ENCODE results near the gene TPK1. TPM values are rescaled to one million over a fixed set of nuclear protein-coding genes. Genes with fewer than 3 reads are reported as not detected.

TPK1 gene
- polyA plus RNA-seq, 1 of the 3 experiments (the other 2 are of a cell fraction): 3.3 TPM

GRCh38 chr7:144546782-144547181 is 289.1 kb downstream of the TPK1 start:
- H3K4me1 ChIP-seq (ENCODE audit: control insufficient read depth in 1 of 2, insufficient read depth in 2 of 2, low read depth in 1 of 2, low read length in 1 of 2): no peaks in the 10 kb centered on the region

DNA sequence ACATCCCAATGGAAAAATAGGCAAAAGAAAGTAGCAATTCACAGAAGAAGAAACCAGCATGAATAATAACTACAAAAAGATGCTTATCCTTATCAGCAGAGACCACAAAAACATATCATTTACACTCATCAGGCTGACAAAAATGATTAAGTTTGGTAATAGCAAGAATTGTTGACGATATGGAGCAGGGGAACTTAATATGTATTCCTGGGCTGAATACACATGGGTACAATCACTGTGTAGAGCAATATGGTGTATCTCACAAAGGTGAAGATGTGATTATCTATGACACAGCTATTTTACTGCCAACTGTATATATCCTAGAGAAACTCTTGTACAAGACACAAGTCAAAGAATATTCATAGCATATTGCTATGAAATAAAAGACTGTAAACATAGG is 290.5 kb downstream of the TPK1 start:
- H3K27ac ChIP-seq (ENCODE audit: low read depth in 2 of 2, low read length in 1 of 2): no peak overlapping the region
- H3K4me2 ChIP-seq: no peak overlapping the region
- no peaks in the 10 kb centered on the region for H3K79me2 ChIP-seq (ENCODE audit: insufficient read depth)
- no peak overlapping the region for H3K9ac ChIP-seq
- DNase-seq: no peak
- no peaks in the 10 kb centered on the region for H3K27me3 ChIP-seq (ENCODE audit: insufficient read depth)
- H3K9me3 ChIP-seq: no peaks in the 10 kb centered on the region
- ChIA-PET POLR2A (no interaction called here), CTCF (no interaction called here)
- H2AFZ ChIP-seq (ENCODE audit: low read depth): no peak overlapping the region
- no peaks in the 10 kb centered on the region for H4K20me1 ChIP-seq (ENCODE audit: insufficient read depth)
- H3K4me1 ChIP-seq (ENCODE audit: control insufficient read depth in 1 of 2, insufficient read depth in 2 of 2, low read depth in 1 of 2, low read length in 1 of 2): no peaks in the 10 kb centered on the region
- TF ChIP-seq, protein P1, sequence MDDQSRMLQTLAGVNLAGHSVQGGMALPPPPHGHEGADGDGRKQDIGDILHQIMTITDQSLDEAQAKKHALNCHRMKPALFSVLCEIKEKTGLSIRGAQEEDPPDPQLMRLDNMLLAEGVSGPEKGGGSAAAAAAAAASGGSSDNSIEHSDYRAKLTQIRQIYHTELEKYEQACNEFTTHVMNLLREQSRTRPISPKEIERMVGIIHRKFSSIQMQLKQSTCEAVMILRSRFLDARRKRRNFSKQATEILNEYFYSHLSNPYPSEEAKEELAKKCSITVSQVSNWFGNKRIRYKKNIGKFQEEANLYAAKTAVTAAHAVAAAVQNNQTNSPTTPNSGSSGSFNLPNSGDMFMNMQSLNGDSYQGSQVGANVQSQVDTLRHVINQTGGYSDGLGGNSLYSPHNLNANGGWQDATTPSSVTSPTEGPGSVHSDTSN (IDR thresholded peaks at IDR 0.05): peak; percentile 22; the same call in 1 of the 2 replicates
- TF ChIP-seq NRF1 (IDR thresholded peaks at IDR 0.05; ENCODE audit: low read depth, low read length) (no peak), TCF12 (IDR thresholded peaks at IDR 0.05) (peak; percentile 51)
- no peaks in the 10 kb centered on the region for H3K9me2 ChIP-seq
- H3K4me3 ChIP-seq (ENCODE audit: low read depth in 2 of 2, low read length in 1 of 2): no peak overlapping the region
- no peaks in the 10 kb centered on the region for H3F3A ChIP-seq (replicated peaks; ENCODE audit: insufficient read depth)
- 3% methylated on average over 1 of the region's 1 CpG for WGBS (ENCODE audit: low lambda C conversion rate)
- H3K36me3 ChIP-seq (replicated peaks in 1 of 2; ENCODE audit: control insufficient read depth in 1 of 2, insufficient read depth in 2 of 2, low read length in 1 of 2): no peaks in the 10 kb centered on the region

More at GRCh38 chr7:144546782-144547181, 289.1 kb downstream of the TPK1 start:
- 3% methylated on average over 2 of the region's 2 CpGs for WGBS (ENCODE audit: low lambda C conversion rate)
- CTCF ChIA-PET: no interaction called here
- Histone ChIP-seq H3K27ac (ENCODE audit: low read depth in 2 of 2, low read length in 1 of 2) (no peak overlapping the region), H3K4me2 (no peak overlapping the region), H3K36me3 (replicated peaks in 1 of 2; ENCODE audit: control insufficient read depth in 1 of 2, insufficient read depth in 2 of 2, low read length in 1 of 2) (no peaks in the 10 kb centered on the region), H3F3A (replicated peaks; ENCODE audit: insufficient read depth) (no peaks in the 10 kb centered on the region), H3K79me2 (ENCODE audit: insufficient read depth) (no peaks in the 10 kb centered on the region), H3K9me2 (no peaks in the 10 kb centered on the region), H3K9me3 (no peaks in the 10 kb centered on the region), H3K9ac (no peak overlapping the region), H2AFZ (ENCODE audit: low read depth) (no peak overlapping the region), H4K20me1 (ENCODE audit: insufficient read depth) (no peaks in the 10 kb centered on the region), H3K4me3 (ENCODE audit: low read depth in 2 of 2, low read length in 1 of 2) (no peak overlapping the region), H3K27me3 (ENCODE audit: insufficient read depth) (no peaks in the 10 kb centered on the region)
- TF ChIP-seq POLR2AphosphoS5 (IDR thresholded peaks at IDR 0.05; ENCODE audit: low read depth, low read length): no peak
- TF ChIP-seq EP300 (IDR thresholded peaks at IDR 0.05; ENCODE audit: borderline replicate concordance in 1 of 2, low read depth in 1 of 2, low read length in 1 of 2): no peak
- TF ChIP-seq GATA2 (CRISPR knock-in tag; IDR thresholded peaks at IDR 0.05): no peak
- TF ChIP-seq YY1 (IDR thresholded peaks at IDR 0.05; ENCODE audit: low read depth): no peak
- TF ChIP-seq CHD2 (IDR thresholded peaks at IDR 0.05; ENCODE audit: low read length, partially characterized antibody): no peak
- TF ChIP-seq, protein P2, sequence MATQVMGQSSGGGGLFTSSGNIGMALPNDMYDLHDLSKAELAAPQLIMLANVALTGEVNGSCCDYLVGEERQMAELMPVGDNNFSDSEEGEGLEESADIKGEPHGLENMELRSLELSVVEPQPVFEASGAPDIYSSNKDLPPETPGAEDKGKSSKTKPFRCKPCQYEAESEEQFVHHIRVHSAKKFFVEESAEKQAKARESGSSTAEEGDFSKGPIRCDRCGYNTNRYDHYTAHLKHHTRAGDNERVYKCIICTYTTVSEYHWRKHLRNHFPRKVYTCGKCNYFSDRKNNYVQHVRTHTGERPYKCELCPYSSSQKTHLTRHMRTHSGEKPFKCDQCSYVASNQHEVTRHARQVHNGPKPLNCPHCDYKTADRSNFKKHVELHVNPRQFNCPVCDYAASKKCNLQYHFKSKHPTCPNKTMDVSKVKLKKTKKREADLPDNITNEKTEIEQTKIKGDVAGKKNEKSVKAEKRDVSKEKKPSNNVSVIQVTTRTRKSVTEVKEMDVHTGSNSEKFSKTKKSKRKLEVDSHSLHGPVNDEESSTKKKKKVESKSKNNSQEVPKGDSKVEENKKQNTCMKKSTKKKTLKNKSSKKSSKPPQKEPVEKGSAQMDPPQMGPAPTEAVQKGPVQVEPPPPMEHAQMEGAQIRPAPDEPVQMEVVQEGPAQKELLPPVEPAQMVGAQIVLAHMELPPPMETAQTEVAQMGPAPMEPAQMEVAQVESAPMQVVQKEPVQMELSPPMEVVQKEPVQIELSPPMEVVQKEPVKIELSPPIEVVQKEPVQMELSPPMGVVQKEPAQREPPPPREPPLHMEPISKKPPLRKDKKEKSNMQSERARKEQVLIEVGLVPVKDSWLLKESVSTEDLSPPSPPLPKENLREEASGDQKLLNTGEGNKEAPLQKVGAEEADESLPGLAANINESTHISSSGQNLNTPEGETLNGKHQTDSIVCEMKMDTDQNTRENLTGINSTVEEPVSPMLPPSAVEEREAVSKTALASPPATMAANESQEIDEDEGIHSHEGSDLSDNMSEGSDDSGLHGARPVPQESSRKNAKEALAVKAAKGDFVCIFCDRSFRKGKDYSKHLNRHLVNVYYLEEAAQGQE (IDR thresholded peaks at IDR 0.05; ENCODE audit: low read depth, low read length): no peak
- TF ChIP-seq IRF3 (IDR thresholded peaks at IDR 0.05; ENCODE audit: low read depth, low read length): no peak
- no peak for TF ChIP-seq RCOR1 (IDR thresholded peaks at IDR 0.05; ENCODE audit: low read length)
- no peak for DNase-seq
- POLR2A ChIA-PET: no interaction called here
